Lower leg skin (tissue), 4 donors: ENCODE data around the gene TMEM238. TPM values are rescaled to one million over a fixed set of nuclear protein-coding genes. Genes with fewer than 3 reads are reported as not detected.

Experiments
- DNase-seq, 2 donors: peaks; one replicate each; pipeline ENCODE4 v3.0.0-alpha.2; 2019; ENCODE audit warnings: low spot score in 2 of 2
- H3K4me3 ChIP-seq: fragments of 200-600 bp; sonication (generic); 2 replicates; pipeline ENCODE4 v1.5.1; 2017; ENCODE audit warnings: mild to moderate bottlenecking, low read depth; ENCODE audit not compliant: poor library complexity, severe bottlenecking
- POLR2A ChIP-seq, 2 donors: fragments of 450-650 bp; IDR thresholded peaks; one replicate each; pipeline ENCODE4 v1.6.1; 2016 to 2017; ENCODE audit warnings: antibody characterized with exemption in 2 of 2, mild to moderate bottlenecking in 1 of 2, moderate library complexity in 1 of 2
- WGBS, 2 donors: methylation state at CpG; one replicate each; pipeline ENCODE4 v1.1.5; 2018; 5-methylcytosine and 5-hydroxymethylcytosine counted together
- intact Hi-C: fragments of 100-400 bp; cut with DNase I; formaldehyde crosslinking; loops from one replicate; pipeline ENCODE4 v1.15.0; 2023; ENCODE audit warnings: low total_unique reads
- total RNA-seq, 4 donors: library from RNA; depleted of rRNA; stranded (reverse); fragments of >200 nt; gene quantifications; one replicate each; pipeline ENCODE4 v1.1.0, GENCODE V29; 2016
- TF ChIP-seq, protein P1 (sequence below), 3 donors: fragments of 450-650 bp; IDR thresholded peaks; one replicate each; pipeline ENCODE4 v1.5.1; 2016; ENCODE audit warnings: antibody characterized with exemption in 3 of 3, mild to moderate bottlenecking in 3 of 3, moderate library complexity in 2 of 3

Gene TMEM238
- total RNA-seq, 4 donors from 2014 or later = 32.2 to 61.6 (median 47.5) TPM

DNA sequence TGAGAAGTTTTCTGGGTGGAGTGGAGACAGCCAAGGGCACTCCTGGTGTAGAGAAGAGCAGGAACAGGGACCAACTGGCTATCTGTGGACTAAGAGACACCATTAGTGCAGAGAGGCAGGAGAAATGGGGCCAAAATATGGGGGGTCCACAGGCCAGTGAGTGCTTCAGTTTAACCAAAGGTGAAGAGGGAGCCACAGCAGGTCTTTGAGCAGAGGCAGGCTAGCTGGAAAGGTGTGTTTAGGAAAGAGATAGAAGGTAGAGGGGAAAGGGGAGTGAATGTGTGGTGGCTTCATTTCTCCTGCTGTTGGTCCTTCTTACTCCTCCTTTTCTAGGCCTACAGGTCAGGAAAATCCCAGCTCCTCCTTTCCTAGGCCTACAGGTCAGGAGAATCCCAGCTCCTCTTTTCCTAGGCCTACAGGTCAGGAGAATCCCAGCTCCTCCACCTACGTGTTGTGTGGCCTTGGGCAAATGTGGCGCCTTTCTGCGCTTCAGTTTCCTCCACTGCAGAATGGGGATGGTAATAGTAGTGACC lies 1.5 kb downstream of the TMEM238 start:
- no peak for DNase-seq
- no peak for TF ChIP-seq POLR2A (IDR thresholded peaks at IDR 0.05)
- TF ChIP-seq, protein P1, sequence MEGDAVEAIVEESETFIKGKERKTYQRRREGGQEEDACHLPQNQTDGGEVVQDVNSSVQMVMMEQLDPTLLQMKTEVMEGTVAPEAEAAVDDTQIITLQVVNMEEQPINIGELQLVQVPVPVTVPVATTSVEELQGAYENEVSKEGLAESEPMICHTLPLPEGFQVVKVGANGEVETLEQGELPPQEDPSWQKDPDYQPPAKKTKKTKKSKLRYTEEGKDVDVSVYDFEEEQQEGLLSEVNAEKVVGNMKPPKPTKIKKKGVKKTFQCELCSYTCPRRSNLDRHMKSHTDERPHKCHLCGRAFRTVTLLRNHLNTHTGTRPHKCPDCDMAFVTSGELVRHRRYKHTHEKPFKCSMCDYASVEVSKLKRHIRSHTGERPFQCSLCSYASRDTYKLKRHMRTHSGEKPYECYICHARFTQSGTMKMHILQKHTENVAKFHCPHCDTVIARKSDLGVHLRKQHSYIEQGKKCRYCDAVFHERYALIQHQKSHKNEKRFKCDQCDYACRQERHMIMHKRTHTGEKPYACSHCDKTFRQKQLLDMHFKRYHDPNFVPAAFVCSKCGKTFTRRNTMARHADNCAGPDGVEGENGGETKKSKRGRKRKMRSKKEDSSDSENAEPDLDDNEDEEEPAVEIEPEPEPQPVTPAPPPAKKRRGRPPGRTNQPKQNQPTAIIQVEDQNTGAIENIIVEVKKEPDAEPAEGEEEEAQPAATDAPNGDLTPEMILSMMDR (IDR thresholded peaks at IDR 0.05) = no peak
- intact Hi-C loops = no loop called here
- 97 to 100% methylated on average over 3 of the region's 3 CpGs for WGBS, 2 donors
- H3K4me3 ChIP-seq = no peak overlapping the region

GRCh38 chr19:55382013-55382412 lies 2.1 kb downstream of the TMEM238 start:
- intact Hi-C loops = no loop called here
- no peak overlapping the region for H3K4me3 ChIP-seq
- 96 to 99% methylated on average over 5 of the region's 5 CpGs for WGBS, 2 donors
- DNase-seq = no peak
- TF ChIP-seq POLR2A (IDR thresholded peaks at IDR 0.05) = no peak
- TF ChIP-seq, protein P1 (IDR thresholded peaks at IDR 0.05) = no peak

DNA sequence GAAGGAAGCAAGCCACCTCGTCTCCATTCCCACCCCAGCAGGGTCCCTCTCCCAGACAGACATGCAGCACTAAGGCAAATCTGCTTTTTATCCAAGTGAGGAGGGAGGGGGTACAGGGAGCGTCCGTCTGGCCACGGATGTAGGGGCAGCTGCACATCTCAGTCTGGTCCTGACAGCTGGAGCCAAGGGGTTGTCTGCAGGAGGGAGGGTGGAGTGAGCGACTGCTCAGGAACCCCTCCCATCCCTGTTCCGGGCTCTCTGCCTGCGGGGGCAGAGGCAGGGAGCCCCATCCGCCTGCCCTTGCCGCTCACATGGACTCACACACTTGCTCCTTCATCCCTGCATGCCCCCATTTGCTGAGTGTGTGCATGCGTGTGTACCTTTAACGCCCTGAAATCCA lies 4.9 kb downstream of the TMEM238 start:
- intact Hi-C loops = no loop called here
- WGBS, 2 donors = 66% methylated on average over 8 to 11 of the region's 11 CpGs
- DNase-seq = no peak
- TF ChIP-seq, protein P1 (IDR thresholded peaks at IDR 0.05) = no peak
- no peak for TF ChIP-seq POLR2A (IDR thresholded peaks at IDR 0.05)
- H3K4me3 ChIP-seq = no peak overlapping the region

- intact Hi-C loops = no loop called here
- TF ChIP-seq, protein P1 (IDR thresholded peaks at IDR 0.05) = no peak
- TF ChIP-seq POLR2A (IDR thresholded peaks at IDR 0.05) = no peak
- DNase-seq = no peak
- no peak overlapping the region for H3K4me3 ChIP-seq
- 39 to 49% methylated on average over 36 to 43 of the region's 43 CpGs for WGBS, 2 donors
These were observed 6.5 kb downstream of the TMEM238 start for GRCh38 chr19:55377356-55378131.

DNA sequence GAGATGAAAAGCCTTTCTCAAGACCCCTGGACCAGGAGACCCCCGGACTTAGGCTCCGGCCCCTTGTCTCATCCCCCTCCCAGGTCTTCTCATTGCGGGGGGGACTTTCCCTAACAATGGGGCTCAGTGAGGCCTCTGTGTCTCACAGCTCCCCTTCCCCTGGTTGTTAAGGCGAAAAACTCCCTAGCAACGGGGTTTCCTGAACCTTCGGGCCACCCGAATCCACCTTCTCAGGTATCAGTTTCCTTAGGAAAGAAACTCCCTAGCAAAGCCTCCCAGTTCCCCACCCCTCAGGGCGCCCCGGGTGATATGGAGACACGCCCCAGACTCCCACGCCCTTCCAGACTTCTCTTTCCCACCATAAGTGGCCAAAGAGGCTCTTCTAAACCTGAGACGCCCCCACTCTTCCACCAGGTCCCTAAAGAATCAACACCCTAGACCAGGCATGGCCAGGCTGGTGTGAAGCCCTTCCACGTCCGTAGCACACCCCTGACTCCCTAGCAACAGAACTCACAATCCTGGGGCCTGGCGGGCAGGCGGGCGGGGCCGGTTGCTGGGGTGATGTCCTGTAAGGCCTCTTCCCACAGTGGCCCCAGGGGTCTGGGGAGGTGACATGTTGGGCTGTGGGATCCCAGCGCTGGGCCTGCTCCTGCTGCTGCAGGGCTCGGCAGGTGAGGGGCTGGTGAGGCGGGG lies 7.7 kb downstream of the TMEM238 start, which contains the start of gene TMEM190:
Gene TMEM190 (plus strand): TSS at position 586 of the 693 bp plus-strand sequence. CDS start 28 bp downstream, at position 614.
- intact Hi-C loops = no loop called here
- 37 to 56% methylated on average over 18 to 21 of the region's 21 CpGs for WGBS, 2 donors
- no peak for DNase-seq

More for the DNA sequence above, 7.7 kb downstream of the TMEM238 start, which contains the start of gene TMEM190:
- no peak within 1 kb of the TSS for H3K4me3 ChIP-seq
- no peak for TF ChIP-seq POLR2A (IDR thresholded peaks at IDR 0.05)
- TF ChIP-seq, protein P1 (IDR thresholded peaks at IDR 0.05) = no peak
